GDM1 (cell line): ENCODE results near the gene MAML1.
A peak's percentile ranks its signal among the peaks of the same experiment; 100 is the strongest.
"Not testable (repeated sequence)": the region's sequence is repeated elsewhere in the genome, so short reads cannot be mapped to it uniquely, and the experiment has no call there.

Experiments used
- DNase-seq: peaks from one replicate; lab custom pipeline; 2025; lab: John Stamatoyannopoulos, UW

The MAML1 gene

DNA sequence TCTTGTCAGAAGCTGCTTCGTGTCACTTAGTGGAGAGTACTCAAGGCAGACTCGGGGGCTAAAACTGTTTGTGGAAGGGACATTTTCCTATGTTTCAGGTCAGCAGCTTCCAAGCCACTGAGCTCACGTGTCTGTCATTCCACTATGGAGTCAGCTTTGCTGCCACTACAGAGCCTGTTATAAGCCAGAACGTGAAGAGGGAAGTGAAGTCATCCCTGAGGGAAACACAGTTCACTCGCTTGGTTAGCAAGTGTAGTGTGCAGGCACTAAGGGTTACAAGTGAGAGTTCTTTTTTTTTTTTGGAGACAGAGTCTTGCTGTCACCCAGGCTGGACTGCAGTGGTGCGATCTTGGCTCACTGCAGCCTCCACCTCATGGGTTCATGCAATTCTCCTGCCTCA is 36.6 kb downstream of the MAML1 start:
- DNase-seq: no peak

DNA sequence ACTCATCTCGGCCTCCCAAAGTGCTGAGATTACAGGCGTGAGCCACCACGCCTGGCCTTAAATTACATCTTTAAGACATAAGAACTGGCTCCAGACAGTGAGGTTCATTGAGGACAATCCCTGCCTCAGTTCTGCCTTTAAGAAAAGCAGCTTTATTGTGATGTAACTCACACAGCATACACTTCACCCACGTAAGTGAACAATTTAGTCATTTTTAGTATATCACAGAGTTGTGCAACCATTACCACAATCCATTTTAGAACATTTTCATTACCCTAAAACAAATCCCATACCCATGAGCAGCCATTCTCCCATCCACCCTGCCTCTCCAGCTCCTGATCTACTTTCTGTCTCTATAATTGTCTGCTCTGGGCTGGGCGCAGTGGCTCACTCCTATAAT is 37.2 kb downstream of the MAML1 start:
- DNase-seq: no peak

DNA sequence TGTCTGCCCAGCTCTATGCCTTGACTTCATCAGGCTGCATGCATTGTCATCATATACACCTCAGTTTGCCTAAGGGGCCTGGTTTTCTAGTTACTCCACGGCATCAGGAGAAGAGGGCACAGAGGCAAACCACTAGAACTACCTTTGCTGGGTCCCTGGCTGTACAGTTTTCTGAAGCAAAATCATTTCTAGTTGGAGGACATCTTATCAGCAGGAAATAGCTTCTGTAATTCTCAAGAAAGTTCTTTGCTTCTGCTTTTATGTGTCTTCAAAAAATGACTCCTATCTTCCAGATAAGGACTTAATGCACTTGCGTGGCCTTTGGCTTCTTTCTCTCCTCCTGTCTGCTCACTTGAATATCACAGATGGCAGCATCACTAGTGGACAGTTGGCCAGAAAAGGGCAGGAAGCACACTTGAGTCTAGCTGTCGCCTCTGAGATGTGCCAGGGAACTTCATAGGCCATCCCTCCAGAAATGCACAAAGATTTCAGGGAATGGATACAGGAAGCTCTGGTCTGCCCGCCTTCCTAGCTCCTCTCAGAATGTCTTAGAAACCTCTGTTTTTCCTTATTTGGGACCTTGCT is 38.8 kb downstream of the MAML1 start:
- no peak for DNase-seq

DNA sequence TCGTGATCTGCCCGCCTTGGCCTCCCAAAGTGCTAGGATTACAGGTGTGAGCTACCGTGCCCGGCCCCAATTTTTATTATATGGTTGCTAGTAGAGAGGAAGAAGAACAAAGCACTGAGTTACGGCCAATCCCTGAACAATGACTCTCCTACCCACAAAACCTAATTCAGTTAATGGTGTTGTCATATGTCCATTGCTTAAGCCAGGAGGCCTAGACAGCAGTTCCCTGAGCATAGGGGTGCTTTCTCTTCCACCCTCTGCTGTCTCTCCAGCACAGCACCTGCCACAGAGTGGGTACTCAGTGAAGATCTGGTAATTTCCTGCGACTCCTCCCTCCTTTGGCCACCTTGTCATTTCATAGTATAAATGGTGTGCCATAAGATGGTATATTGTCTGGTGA is 39.7 kb downstream of the MAML1 start:
- no peak for DNase-seq

DNA sequence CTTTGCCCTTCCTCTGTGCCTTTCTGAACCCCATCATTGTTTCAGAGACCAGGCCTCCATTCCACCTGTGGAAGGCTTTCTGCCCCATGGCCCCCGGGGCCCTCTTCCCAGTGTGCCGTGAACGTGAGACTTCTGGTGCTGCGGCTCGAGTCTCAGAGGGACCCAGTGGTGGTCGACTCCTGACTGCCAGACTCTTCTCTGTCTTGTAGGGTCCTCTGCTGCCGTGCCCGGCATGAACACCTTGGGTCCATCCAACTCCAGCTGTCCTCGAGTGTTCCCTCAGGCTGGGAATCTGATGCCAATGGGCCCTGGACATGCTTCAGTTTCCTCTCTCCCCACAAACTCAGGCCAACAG is 41.0 kb downstream of the MAML1 start:
- no peak for DNase-seq

DNA sequence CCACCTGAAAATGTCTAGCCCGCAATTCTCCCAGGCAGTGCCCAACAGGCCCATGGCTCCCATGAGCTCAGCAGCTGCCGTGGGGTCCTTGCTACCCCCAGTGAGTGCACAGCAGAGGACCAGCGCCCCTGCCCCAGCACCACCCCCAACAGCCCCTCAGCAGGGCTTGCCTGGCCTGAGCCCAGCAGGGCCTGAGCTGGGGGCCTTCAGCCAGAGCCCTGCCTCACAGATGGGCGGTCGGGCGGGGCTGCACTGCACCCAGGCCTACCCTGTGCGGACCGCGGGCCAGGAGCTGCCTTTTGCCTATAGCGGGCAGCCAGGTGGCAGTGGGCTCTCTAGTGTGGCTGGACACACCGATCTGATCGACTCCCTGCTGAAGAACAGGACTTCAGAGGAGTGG is 41.8 kb downstream of the MAML1 start:
- no peak for DNase-seq

DNA sequence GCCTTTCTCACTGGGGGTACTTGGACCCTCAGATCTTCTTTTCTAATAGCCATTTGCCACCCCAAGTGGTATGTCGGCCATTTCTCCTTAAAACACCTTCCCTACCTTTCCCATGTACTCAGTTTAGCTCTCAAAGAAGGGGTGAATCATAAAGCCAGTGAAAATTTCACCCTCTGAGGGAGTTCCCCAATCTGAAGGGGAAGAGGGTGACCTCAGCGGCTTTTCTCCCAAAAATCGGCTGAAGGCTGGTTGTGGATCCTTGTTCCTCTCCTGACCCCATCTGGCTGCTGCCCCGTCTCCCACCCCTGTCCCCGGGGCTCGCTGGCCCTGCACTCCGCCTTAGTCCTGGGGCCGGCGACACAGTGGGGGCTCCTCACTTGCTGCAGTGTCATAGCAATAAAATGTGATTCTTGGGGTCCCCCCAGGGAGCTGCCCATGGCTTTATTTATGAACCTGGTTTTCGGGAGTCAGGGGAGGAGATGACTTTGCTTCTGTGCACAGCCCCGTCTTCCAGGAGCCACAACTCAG is 43.9 kb downstream of the MAML1 start:
- no peak for DNase-seq

DNA sequence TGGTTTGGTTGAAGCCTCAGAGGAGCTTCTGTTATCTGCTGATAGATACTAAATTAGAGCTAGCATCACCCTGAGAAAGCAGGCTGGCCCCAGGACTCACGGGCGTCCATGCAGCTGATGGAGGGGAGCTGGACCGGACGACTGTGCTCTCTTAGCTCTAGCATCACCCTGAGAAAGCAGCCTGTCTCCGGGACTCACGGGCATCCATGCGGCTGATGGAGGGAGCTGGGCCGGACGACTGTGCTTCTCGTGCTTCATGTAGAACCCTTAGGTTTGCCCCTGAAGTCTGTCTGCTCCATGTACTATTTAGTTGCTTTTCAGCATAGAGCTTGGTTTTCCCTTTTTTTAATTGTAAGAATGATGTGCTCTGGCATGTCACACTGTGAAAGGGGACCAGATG is 44.8 kb downstream of the MAML1 start:
- no peak for DNase-seq

DNA sequence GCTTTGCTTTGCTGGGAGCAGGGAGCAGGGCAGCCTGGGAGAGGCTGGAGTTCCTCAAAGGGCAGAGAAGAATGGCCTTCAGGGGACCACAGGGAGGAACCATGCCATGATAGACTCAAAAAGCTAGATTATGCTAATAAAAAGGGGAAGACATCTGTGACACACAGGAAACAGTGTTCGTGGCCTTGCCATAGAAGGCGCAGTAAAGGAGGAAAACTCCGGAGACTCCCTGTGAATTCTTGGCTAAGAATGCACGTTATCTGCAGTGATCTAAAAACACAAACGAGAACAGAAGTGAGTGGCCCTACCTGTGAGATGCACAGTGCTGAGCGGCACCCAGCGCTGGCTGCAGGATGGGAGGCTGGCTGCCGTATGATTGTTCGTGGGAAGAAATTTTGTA is 45.3 kb downstream of the MAML1 start:
- DNase-seq: no peak

DNA sequence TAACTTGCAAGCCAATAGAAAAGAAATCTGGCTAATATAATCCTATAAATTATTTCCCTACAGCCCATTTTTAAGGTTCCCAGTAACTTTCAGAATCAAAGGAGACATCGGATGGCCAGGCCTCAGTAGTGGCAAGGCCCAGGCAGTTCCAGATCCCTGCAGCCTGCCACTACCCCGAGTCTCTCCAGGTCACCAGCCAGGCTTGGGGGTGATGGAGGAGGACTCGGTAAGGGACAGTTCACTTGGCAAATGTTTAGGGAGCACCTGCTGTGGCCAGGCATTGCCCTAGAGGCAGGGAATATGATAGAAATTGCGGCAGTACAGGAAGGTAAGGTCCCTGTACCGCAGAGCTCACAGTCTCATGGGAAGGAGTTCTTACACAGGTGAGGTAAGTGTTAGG is 46.0 kb downstream of the MAML1 start:
- no peak for DNase-seq

DNA sequence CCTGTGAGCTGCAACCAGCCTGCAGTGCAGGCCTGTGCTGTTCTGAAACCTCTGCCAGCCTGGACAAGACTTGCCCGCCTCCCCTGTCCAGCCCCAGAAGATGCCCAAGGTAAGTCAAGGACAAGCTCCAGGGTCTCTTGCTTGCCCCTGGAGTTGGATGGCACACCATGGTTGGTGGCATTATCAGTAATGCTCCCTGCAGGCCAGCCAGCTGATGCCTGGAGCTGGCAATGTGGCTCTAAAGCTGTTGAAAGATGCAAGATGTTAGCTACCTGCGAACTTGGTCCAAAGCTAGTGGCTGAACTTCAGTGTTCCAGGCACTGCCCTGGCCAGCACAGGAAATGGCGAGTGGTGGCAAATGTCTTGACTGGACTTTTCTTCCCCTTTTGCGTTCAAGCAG is 47.2 kb downstream of the MAML1 start:
- no peak for DNase-seq

DNA sequence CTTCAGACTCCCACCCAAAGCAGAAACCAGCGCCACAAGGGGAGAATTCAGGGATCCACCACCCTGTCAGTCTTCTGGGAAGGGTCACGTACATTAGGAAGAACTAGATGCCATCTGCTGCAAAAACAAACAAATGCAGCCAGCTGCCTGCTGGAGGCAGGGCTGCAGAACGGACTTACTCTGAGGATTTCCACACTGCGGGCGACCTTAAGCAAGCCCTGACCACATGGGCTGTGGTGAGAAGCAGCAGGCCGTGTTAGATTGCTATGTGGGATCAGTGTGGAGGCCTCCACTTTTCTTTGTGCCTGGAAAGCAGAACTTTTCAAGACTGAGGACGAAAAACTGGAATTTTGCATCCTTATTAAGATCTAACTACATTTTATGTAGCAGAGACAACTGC is 47.7 kb downstream of the MAML1 start:
- DNase-seq: no peak

DNA sequence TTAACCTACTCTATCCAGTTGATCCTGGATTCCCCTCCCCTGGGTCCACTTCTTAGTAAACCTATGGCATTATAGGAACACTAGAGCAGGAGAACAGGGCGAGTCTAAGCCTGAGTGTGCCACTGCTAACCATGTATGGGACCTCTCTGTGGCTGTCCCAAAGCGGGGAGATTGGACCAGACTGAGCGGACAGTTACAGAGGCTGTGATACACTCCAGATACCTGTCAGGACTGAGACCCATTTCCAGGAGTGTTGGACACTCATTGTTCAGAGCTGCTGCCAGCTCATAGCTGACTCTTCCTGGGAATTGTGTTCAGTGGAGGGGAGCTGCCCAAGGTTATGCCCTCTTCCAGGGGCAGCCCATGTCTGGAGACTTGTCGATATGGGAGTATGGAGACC is 49.2 kb downstream of the MAML1 start:
- DNase-seq: no peak

DNA sequence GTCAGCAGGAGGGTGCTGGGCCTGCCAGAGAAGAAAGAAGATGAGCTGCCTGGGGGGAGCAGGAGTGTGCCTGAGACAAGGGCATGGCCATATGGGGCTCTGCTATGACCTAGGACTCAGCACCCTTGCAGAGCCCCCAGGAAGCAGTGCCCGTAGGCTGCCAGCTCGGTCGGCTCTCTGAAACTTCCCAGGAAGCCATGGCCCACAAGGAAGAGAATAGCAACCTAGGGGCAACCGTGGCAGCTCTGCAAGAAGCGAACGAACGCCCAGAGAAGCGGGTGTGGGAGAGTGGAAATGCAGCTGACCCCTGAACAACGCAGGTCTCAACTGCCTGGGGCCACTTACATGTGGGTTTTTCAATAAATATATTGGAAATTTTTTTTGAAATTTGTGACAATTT is 50.5 kb downstream of the MAML1 start:
- DNase-seq: no peak

DNA sequence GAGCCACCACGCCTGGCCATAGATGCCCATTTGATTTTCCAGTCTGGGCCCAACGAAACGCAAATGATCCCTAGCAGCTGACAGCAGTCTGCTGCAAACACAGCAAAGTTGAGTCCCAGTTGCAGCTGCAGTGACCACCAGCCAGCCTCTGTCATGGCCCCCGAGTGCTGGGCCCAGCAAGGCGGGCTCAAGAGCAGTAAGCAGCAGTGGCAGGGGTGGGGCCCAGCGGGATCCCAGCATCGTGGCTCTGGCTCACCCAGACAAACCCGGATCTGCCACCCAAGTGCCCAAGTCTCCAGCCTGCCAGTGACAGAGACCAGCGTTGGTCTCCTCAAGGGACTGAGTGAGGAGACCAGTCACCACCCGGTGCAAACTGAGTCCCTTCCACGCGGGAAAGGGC is 54.2 kb downstream of the MAML1 start:
- no peak for DNase-seq

DNA sequence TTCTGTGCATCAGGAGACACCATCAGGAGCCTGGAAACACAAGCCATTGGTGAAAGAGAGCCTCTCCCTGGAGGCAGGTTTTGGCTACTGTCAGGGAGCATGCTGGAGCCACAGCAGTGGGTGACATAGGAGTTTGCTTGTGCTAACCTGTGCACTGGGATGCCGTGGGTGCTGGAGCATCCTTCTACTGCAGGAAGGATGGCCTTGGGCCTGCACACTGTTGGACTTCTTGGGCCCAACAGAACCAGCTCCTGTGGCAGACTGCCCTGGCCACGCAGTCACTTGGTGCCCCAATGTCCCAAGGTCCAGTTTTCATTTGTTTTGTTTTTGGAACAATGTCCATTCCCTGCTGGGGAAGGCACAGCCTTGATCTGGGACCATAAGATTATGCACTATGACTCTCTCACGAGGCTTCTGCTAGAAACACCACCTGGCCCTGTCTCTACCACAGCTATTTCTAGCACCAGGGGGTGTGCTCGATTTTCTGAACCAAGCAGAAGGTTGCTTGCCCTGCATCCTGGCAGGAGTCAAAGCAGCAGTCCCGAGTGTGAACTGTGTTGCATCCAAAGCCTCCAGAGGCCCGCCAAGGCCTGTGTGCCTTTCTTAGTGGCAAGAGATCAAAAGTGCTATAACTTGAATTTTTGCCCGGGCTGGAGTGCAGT is 55.7 kb downstream of the MAML1 start:
- DNase-seq: no peak

DNA sequence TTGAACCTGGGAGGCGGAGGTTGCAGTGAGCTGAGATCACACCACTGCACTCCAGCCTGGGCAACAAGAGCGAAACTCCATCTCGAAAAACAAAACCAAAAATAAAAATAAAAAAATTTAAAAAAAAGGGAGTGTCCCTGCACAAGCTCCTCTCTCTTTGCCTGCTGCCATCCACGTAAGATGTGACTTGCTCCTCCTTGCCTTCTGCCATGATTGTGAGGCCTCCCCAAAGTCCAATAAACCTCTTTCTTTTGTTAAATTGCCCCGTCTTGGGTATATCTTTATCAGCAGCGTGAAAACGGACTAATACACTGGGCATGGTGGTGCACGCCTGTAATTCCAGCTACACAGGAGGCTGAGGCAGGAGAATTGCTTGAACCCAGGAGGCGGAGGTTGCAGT is 56.7 kb downstream of the MAML1 start:
- not testable (repeated sequence) for DNase-seq

DNA sequence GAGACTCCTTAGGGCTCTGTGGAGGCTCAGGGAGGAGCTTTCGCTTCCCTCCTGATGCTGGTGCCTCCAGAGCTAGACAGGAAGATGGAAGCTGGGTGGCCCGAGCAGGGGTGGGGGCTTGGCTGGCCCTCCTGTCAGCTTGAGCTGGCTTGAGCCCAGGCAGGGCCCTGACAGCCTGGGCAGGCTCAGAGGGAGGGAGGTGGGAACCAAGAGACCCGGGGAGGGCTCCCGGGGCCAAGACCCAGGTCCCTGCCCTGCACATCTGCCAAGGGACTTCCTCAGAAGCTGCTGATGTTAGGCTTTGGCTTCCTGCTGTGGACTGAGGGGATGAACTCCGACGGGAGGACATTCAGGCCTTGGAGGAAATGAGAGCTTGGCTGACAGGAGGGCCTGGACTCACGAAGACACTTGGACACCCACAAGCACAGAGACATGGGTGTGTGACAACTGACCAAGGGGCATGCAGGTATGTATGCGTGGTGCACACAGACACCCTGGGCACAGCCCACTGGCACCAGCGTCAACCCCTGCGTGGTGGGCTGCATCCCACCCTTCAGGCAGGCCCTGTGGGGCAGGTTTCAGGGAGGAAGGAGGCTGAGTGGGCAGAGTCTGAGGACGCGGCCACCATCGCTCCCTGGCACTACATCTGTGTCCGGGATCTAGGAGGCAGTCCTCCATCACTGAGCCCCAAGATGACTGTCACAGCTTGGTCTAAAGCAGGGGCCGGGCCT is 59.4 kb downstream of the MAML1 start:
- DNase-seq: no peak

DNA sequence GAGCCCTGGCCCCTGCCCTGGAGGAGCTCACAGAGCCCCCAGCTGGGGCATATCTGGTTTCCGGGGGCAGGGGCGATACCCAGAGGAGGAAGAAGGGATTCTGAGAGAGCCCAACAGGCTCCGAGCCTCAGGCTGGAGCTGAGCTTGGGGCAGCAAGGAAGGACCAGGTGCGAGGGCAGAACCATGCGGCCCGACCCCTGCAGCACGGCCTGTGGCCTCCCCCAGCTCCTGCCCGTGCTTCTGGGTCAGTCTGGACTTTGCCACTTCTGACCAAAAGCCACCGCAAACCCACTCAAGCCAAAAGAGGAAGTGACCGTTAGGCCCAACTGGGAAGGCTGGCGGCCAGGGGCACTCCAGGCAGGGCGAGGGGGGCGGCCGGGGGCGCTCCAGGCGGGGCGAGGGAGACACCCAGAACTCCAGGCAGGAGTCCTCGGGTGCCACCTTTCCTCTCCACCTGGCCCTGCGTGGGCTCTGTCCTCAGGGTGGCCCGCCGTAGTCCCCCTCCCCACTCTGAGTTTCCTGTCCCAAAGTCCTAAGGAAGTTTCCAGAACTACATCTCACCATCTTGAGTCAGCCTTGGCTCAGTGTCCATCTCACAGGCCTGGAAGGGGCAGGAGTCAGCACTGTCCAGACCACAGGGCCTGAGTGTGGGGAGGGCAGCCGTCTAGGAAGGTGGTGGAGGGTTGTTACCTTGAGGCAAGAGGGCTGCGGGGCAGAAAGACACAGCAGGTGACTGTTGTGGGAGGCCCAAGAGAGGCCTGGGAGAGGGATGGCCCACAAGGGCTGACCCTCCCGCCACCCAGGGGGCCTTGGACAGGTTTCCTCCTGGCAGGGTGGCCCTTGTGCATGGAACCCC is 60.2 kb downstream of the MAML1 start:
- no peak for DNase-seq

DNA sequence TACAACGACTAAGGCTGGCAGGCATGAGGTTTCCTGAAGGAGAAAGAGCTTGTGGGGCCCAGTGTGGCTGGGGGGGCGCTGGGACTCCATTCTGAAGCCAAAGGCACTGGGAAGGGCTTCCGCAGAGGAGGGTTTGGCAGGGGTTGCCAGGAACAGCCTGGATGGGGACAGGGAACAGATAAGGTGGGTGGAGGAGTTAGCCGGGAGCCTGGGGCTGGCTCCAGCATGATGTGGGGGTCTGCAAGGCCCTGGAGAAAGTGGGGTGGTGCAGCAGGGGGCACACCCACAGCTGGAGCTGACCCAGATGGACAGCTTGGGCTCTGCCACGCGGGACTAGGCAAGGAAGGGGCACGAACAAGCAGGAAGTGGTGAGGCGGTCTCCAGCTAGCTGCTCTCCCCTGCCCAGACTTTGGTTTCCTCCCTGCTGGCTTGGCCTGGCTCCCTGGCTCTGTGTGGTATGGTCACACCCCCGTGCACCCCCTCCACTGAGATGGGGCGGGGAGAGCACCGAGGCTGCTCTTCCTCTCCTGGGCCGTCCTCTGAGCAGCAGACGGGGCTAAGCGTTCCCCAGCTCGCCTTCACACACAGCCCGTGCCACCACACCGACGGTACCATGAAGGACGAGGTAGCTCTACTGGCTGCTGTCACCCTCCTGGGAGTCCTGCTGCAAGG is 61.0 kb downstream of the MAML1 start, which contains the start of gene LTC4S:
TSS of gene LTC4S (plus strand) at position 519 of the 672 bp plus-strand sequence. CDS start at position 614, 95 bp downstream.
- DNase-seq: peak; percentile 90

DNA sequence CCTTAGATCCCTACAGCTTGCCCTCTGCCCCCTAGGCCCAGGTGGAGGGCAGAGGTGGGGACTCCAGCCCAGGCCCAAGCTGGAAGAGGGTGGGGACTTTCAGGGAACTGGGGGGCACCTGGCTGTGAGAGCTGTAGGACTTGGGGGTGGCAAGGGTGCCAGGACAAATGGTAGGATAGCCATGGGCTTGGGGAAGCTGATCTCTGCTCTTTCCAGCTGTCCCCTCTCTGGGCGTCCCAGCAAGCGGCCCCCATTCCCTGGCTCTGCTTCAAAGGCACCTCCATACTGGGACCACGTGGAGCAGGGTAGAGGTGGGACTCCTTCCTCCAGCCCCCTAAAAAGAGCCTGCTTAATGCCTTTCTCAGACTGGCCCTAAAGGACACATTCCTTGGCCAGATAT is 61.5 kb downstream of the MAML1 start:
- DNase-seq: no peak

DNA sequence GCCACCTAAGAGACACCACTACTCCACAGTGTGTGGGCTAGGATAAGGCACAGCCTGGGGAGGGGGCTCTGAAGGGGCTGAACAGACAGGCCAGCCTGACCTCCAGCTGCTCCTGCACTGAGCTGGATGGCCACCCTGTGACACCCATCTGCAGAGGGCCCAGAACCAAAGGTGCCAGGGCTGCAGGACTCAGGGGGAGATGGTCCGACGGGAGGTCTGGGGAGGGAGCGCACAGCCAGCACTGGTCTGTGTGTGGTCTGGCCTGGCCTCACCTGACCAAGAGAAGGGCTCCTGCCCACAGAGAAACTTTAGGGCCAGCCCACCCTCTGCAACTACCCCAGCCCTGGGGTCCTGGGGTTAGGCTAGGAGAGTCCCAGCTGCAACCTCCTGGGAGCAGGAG is 62.0 kb downstream of the MAML1 start:
- no peak for DNase-seq
